Hepatocyte (in vitro differentiated cells): Measurements from ENCODE around the gene SGTB.

ENCODE experiments used
- EZH2 ChIP-seq: fragments of 200-600 bp; sonication (generic); IDR thresholded peaks from 2 replicates; pipeline ENCODE4 v1.6.1; 2016; ENCODE audit warnings: antibody characterized with exemption, mild to moderate bottlenecking, borderline replicate concordance
- EZH2phosphoT487 ChIP-seq: fragments of 200-600 bp; sonication (generic); IDR thresholded peaks from one replicate; pipeline ENCODE4 v1.6.1; 2018; ENCODE audit warnings: antibody characterized with exemption, mild to moderate bottlenecking, low read depth, moderate library complexity; ENCODE audit not compliant: unreplicated experiment, severe bottlenecking
- TF ChIP-seq, protein P1 (sequence below): fragments of 200-600 bp; sonication (generic); IDR thresholded peaks from 2 replicates; pipeline ENCODE4 v1.5.1; 2016; ENCODE audit warnings: antibody characterized with exemption, mild to moderate bottlenecking; ENCODE audit not compliant: poor library complexity

DNA sequence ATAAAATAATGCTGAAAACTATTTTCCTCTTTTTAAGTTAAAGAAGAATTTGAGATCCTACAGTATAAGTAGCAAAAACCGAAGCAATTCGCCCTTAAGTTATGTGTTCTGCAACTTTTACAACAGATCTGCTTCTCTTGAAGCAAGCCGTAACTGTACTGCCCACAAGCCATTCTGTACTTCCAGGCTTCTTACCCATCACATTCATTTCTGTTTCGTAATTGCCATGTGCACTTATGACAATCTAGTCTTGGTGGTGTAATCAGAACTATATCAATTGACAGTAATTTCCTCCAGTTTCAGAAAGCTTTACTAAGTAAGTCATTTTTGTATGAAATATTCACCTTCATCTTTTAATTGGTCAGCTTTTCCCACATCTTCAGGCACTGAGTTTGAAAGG lies 13.8 kb downstream of the SGTB start:
- TF ChIP-seq EZH2phosphoT487 (no peak), EZH2 (no peak)
- TF ChIP-seq, protein P1, sequence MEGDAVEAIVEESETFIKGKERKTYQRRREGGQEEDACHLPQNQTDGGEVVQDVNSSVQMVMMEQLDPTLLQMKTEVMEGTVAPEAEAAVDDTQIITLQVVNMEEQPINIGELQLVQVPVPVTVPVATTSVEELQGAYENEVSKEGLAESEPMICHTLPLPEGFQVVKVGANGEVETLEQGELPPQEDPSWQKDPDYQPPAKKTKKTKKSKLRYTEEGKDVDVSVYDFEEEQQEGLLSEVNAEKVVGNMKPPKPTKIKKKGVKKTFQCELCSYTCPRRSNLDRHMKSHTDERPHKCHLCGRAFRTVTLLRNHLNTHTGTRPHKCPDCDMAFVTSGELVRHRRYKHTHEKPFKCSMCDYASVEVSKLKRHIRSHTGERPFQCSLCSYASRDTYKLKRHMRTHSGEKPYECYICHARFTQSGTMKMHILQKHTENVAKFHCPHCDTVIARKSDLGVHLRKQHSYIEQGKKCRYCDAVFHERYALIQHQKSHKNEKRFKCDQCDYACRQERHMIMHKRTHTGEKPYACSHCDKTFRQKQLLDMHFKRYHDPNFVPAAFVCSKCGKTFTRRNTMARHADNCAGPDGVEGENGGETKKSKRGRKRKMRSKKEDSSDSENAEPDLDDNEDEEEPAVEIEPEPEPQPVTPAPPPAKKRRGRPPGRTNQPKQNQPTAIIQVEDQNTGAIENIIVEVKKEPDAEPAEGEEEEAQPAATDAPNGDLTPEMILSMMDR: no peak
